ENCODE results near the gene F2RL3.

The F2RL3 gene

DNA sequence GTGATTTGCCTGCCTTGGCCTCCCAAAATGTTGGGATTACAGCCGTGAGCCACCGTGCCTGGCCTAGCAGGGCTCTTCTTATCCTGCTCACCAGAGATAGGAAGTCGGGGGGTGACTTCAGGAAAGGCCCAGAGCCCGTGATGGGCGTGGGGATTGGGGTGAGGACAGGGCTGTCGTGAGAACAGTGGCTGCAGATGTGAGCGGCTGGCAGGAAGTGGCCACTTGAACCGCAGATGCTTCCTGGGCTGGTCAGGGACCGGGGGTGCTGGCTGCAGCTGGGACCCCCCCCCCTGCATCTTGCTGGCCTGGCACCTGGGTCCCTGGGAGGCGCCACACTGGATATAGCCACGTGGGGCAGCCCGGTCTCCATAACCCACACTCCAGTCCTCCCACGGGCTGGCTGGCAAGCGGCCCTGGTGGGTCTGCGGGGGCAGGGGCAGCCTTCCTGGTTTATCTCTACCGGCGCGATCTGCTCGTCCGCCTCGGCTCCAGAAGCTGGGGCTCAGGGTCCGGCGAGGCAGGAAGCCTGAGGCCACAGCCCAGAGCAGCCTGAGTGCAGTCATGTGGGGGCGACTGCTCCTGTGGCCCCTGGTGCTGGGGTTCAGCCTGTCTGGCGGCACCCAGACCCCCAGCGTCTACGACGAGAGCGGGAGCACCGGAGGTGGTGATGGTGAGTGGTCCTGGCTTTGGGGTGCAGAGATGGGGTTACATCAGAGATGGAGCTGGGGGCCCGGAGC is at the start of gene F2RL3:
Gene F2RL3 (plus strand): TSS at position 371 of the 737 bp plus-strand sequence. CDS start 191 bp downstream, at position 562.
- no peak within 1 kb of the TSS for H3K4me3 ChIP-seq (ENCODE audit: low read depth, low read length)
- TF ChIP-seq, protein P1, sequence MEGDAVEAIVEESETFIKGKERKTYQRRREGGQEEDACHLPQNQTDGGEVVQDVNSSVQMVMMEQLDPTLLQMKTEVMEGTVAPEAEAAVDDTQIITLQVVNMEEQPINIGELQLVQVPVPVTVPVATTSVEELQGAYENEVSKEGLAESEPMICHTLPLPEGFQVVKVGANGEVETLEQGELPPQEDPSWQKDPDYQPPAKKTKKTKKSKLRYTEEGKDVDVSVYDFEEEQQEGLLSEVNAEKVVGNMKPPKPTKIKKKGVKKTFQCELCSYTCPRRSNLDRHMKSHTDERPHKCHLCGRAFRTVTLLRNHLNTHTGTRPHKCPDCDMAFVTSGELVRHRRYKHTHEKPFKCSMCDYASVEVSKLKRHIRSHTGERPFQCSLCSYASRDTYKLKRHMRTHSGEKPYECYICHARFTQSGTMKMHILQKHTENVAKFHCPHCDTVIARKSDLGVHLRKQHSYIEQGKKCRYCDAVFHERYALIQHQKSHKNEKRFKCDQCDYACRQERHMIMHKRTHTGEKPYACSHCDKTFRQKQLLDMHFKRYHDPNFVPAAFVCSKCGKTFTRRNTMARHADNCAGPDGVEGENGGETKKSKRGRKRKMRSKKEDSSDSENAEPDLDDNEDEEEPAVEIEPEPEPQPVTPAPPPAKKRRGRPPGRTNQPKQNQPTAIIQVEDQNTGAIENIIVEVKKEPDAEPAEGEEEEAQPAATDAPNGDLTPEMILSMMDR (IDR thresholded peaks at IDR 0.05; ENCODE audit: low read depth, low read length), result no peak

DNA sequence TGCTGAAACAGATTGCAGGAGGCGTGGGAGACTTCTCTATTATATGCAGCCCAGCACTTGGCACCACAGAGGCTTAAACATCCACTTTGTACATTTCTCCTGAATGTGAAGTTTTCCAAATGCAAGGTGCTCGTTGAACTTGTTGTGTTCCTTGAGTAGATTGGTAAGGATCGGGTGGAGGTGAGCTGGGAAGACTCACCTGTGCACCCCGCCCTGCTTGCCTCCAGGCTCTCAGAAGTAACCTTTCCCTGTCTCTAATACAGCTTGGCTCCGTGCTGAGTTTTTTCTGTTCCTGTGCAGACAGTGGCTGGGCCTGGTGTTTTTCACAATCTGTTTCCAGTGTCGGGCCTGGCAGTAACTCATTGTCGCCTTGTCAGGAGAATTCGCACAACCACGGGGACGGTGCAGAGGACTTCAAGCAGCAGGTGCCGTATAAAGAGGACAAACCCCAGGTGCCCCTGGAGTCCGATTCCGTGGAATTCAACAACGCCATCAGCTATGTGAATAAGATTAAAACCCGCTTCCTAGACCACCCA is 47.3 kb upstream of the F2RL3 start:
- TF ChIP-seq, protein P1 (IDR thresholded peaks at IDR 0.05; ENCODE audit: low read depth, low read length), result no peak
- H3K4me3 ChIP-seq (ENCODE audit: low read depth, low read length), result no peak overlapping the region

DNA sequence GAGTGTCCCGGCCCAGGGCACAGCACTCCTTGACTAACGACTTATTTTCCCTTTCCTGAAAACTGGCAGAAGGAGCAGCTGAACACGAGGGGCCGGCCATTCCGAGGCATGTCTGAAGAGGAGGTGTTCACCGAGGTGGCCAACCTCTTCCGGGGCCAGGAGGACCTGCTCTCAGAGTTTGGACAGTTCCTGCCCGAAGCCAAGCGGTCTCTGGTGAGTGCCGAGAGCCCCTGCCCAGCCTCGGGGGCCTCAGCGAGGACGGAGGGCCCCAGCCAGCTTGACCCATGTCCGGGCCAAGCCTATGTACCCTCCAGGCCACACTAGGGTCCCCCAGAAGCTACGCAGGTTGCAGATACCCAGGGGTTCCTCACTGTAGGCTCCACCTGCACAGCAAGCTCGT is 41.9 kb upstream of the F2RL3 start:
- TF ChIP-seq, protein P1 (IDR thresholded peaks at IDR 0.05; ENCODE audit: low read depth, low read length), result no peak

GRCh38 chr19:16847430-16847829 is 41.4 kb upstream of the F2RL3 start:
- no peak overlapping the region for H3K4me3 ChIP-seq (ENCODE audit: low read depth, low read length)
- TF ChIP-seq, protein P1 (IDR thresholded peaks at IDR 0.05; ENCODE audit: low read depth, low read length), result no peak

More for the DNA sequence above, 41.9 kb upstream of the F2RL3 start:
- H3K4me3 ChIP-seq (ENCODE audit: low read depth, low read length), result no peak overlapping the region

GRCh38 chr19:16849168-16849567 is 39.6 kb upstream of the F2RL3 start:
- H3K4me3 ChIP-seq (ENCODE audit: low read depth, low read length), result no peak overlapping the region
- TF ChIP-seq, protein P1 (IDR thresholded peaks at IDR 0.05; ENCODE audit: low read depth, low read length), result no peak

DNA sequence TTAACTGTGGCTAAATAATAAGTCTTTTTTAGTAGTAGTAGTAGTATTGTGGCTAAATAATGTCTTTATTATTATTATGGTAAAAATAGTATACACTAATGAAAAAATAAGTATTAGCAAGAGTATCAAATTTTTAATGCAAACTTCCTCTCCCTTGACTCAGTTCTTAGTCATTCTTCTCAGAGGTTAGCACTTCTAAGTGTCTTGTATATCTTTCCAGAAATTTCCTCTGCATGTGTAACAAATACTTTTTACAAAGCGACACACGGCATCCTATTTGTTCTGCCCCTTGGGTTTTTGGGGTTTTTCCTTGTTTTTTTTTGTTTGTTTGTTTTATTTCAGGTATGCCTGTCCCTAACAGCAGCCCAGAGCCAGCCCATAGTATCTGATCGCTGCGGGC is 38.7 kb upstream of the F2RL3 start:
- TF ChIP-seq, protein P1 (IDR thresholded peaks at IDR 0.05; ENCODE audit: low read depth, low read length), result no peak
- H3K4me3 ChIP-seq (ENCODE audit: low read depth, low read length), result no peak overlapping the region

- TF ChIP-seq, protein P1 (IDR thresholded peaks at IDR 0.05; ENCODE audit: low read depth, low read length), result no peak
- no peak overlapping the region for H3K4me3 ChIP-seq (ENCODE audit: low read depth, low read length)
Observed at GRCh38 chr19:16851031-16851712, 37.6 kb upstream of the F2RL3 start.

Data from WI38 (cell line).